Lung (tissue), 12 donors: ENCODE measurements around the gene MSMB. TPM values are rescaled to one million over a fixed set of nuclear protein-coding genes. Genes with fewer than 3 reads are reported as not detected.
"Not testable (repeated sequence)": the region's sequence is repeated elsewhere in the genome, so short reads cannot be mapped to it uniquely, and the experiment has no call there.

Source experiments
- ATAC-seq: fragments of 200-7000 bp; cut with Tn5 transposase; one replicate; pipeline ENCODE4 v1.9.1; 2020; ENCODE audit warnings: moderate number of reproducible peaks; ENCODE audit not compliant: insufficient read depth, low FRiP score
- DNase-seq, 3 donors: peaks; one replicate each; pipeline ENCODE4 v3.0.0-alpha.2; 2013 to 2017
- H3K27ac ChIP-seq, 2 donors: one replicate each; pipeline ENCODE4 v1.5.1; 2013; ENCODE audit warnings: mild to moderate bottlenecking in 2 of 2, moderate library complexity in 2 of 2, control low read depth in 1 of 2, inconsistent platforms in 1 of 2, low read depth in 1 of 2, low read length in 1 of 2
- H3K27me3 ChIP-seq, 3 donors: one replicate each; pipeline ENCODE4 v1.5.1; 2013; ENCODE audit warnings: low read length in 2 of 3; ENCODE audit not compliant: control insufficient read depth in 3 of 3, insufficient read depth in 3 of 3
- H3K36me3 ChIP-seq, 4 donors: one replicate each; pipeline ENCODE4 v1.5.1; 2013; ENCODE audit warnings: low read length in 4 of 4, mild to moderate bottlenecking in 1 of 4, moderate library complexity in 1 of 4; ENCODE audit not compliant: control insufficient read depth in 4 of 4, insufficient read depth in 4 of 4
- H3K4me1 ChIP-seq, 5 donors: one replicate each; pipeline ENCODE4 v1.5.1; 2013; ENCODE audit warnings: low read length in 5 of 5, mild to moderate bottlenecking in 2 of 5, moderate library complexity in 1 of 5; ENCODE audit not compliant: control insufficient read depth in 5 of 5, insufficient read depth in 5 of 5
- H3K4me3 ChIP-seq: one replicate; pipeline ENCODE4 v1.5.1; 2013; ENCODE audit warnings: mild to moderate bottlenecking, control low read depth, moderate library complexity
- H3K9ac ChIP-seq, 2 donors: one replicate each; pipeline ENCODE4 v1.5.1; 2013; ENCODE audit warnings: low read length in 2 of 2, control low read depth in 1 of 2; ENCODE audit not compliant: insufficient read depth in 1 of 2
- H3K9me3 ChIP-seq, 4 donors: one replicate each; pipeline ENCODE4 v1.5.1; 2013; ENCODE audit warnings: low read length in 3 of 4, mild to moderate bottlenecking in 1 of 4, moderate library complexity in 1 of 4; ENCODE audit not compliant: control insufficient read depth in 4 of 4, insufficient read depth in 3 of 4
- WGBS, 2 donors: extraction: QIAGEN DNeasy Blood & Tissue Kit; methylation state at CpG; one replicate each; pipeline ENCODE4 v1.1.7; 2013; 5-methylcytosine and 5-hydroxymethylcytosine counted together
- polyA plus RNA-seq, 2 donors: library from polyadenylated mRNA; stranded (reverse); fragments of 200-250 nt; gene quantifications; one replicate each; pipeline ENCODE4 v1.2.1, GENCODE V29; 2013
- total RNA-seq, 2 donors: library from RNA; depleted of rRNA in 1 of 2; stranded (reverse); fragments of >200 nt in 1 of 2; gene quantifications; one replicate each; pipeline ENCODE4 v1.2.1, GENCODE V29; 2014 to 2021
- TF ChIP-seq, protein P1 (sequence below): IDR thresholded peaks from 2 replicates; pipeline ENCODE4 v1.5.1; 2012; ENCODE audit warnings: mild to moderate bottlenecking; ENCODE audit errors: control extremely low read depth, extremely low read depth
- donor health status: control.
- donor health status: control.
- donor health status: Bipolar disorder and iron deficiency.
- donor health status: healthy.
- donor health status: DM: yes; HTN: yes; CAD: no.

Gene MSMB
- total and polyA plus RNA-seq, 4 donors: 0.64 to 62.7 (median 18.5) TPM; not detected in 1

DNA sequence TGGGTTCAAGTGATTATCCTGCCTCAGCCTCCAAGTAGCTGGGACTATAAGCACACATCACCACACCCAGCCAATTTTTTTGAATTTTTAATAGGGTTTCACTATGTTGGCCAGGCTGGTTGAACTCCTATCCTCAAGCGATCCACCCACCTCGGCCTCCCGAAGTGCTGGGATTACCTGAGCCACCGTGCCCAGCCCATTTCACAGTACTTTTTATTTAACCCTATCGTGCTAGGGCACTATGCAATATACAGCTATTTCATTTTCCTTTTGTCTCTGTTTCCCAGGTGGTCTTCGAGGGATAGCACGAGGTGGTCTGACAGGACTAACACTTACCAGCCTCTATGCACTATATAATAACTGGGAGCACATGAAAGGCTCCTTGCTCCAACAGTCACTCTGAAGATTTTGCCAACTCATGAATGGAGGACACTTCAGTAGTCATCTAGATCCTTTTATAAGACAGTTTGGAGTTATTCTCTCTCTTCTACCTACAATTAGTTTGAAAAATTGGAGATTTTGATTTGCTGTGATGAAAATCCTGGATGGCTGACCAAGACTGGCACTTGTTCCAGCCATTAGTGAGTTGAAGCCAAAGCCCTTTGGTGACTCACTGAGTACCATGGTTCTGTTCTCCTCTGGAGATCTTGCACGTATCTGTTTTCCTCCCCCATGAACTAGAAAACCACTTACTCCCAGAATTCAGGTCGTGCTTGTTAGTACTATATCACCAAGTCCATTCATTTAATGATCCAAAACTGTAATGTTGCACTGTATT, 43.0 kb downstream of the MSMB start:
- TF ChIP-seq, protein P1, sequence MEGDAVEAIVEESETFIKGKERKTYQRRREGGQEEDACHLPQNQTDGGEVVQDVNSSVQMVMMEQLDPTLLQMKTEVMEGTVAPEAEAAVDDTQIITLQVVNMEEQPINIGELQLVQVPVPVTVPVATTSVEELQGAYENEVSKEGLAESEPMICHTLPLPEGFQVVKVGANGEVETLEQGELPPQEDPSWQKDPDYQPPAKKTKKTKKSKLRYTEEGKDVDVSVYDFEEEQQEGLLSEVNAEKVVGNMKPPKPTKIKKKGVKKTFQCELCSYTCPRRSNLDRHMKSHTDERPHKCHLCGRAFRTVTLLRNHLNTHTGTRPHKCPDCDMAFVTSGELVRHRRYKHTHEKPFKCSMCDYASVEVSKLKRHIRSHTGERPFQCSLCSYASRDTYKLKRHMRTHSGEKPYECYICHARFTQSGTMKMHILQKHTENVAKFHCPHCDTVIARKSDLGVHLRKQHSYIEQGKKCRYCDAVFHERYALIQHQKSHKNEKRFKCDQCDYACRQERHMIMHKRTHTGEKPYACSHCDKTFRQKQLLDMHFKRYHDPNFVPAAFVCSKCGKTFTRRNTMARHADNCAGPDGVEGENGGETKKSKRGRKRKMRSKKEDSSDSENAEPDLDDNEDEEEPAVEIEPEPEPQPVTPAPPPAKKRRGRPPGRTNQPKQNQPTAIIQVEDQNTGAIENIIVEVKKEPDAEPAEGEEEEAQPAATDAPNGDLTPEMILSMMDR: no peak
- no peak overlapping the region for H3K4me3 ChIP-seq
- ATAC-seq (no peak), DNase-seq (no peak)
- H3K9me3 ChIP-seq: no peaks in the 10 kb centered on the region
- peaks cover 25 to 51% (median 29%) of the 10 kb centered on the region in 4 donors for H3K36me3 ChIP-seq
- H3K4me1 ChIP-seq: no peaks in the 10 kb centered on the region
- no peaks in the 10 kb centered on the region for H3K27me3 ChIP-seq
- no peak overlapping the region for H3K9ac ChIP-seq
- no peak overlapping the region for H3K27ac ChIP-seq
- 91 to 94% methylated on average over 9 of the region's 9 CpGs for WGBS, 2 donors

DNA sequence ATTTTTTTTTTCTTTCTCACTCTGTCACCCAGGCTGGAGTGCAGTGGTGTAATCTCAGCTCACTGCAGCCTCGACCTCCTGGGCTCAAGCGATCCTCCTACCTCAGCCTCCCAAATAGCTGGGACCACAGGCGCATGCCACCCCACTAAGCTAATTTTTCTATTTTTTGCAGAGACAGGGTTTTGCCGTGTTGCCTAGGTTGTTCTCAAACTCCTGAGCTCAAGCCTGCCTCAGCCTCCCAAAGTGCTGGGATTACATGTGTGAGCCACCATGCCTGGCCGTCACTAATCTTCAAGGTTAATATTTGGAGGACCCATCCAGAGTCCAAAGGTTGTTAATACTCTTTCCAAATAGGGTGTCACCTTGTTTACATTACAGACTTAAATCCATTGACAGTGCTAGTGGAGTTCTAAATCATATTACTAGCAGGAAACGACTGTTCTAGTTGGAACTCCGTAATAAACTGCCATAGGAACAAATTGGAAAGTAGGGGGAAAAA, 43.8 kb downstream of the MSMB start:
- H3K27me3 ChIP-seq, DNase-seq, H3K9ac ChIP-seq, H3K4me1 ChIP-seq, H3K27ac ChIP-seq, H3K4me3 ChIP-seq, H3K9me3 ChIP-seq, ATAC-seq: not testable (repeated sequence)
- WGBS, 2 donors: 93 to 95% methylated on average over 7 of the region's 7 CpGs
- peaks cover 21 to 48% (median 26%) of the 10 kb centered on the region in 4 donors for H3K36me3 ChIP-seq

DNA sequence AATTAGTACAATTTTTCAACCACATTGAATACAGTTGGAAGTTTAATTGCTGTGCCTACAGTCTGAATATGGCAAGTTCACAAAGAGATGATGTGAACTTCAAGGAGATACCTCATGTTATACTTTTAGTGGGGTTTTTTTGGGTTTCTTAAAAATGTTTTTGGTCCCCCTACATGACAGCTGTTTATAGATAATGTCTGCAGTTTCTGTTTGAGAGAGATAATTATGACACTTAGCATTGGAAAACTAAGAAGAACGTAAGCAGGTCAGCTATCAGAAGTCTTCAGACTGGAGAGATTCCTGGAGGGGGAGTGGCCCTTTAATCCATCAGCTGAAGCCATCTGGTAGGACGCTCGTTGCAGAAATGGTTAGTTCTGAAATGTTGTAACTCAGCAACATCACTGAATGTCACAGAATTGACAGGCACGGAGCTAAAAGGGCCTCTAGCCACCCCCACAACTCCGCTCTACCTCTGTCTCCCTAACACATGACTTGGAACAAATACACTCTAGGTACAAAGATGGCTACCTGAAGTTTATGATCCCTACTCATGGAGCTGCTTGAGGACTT, 44.8 kb downstream of the MSMB start:
- ATAC-seq (no peak), DNase-seq (no peak)
- TF ChIP-seq, protein P1: no peak
- Histone ChIP-seq H3K9ac (no peak overlapping the region), H3K27ac (no peak overlapping the region), H3K4me1 (no peaks in the 10 kb centered on the region), H3K4me3 (no peak overlapping the region), H3K27me3 (no peaks in the 10 kb centered on the region), H3K36me3 (peaks cover 19 to 40% (median 24%) of the 10 kb centered on the region in 4 donors), H3K9me3 (no peaks in the 10 kb centered on the region)
- WGBS, 2 donors: 67 to 80% methylated on average over 5 of the region's 5 CpGs

DNA sequence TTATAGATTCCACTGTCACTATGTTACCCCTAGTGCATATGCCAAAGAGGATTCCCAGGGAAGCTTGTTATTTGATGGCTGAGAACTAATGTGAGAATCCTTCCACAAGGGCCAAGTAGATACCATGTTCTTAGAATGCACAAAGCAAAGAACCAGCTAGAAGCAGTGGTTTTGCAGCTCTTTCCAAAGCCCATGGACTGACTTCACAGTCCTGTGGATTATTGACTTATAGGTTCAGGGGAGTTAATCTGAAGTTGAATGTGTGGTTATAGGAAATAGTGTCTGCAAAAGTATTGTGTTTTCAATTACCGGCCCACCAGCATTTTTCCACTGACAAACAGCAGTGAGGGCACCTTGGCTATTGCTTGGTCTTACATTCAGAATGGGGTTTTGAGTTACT, 45.5 kb downstream of the MSMB start:
- Histone ChIP-seq H3K9me3 (no peaks in the 10 kb centered on the region), H3K9ac (no peak overlapping the region), H3K36me3 (peaks cover 15 to 37% (median 20%) of the 10 kb centered on the region in 4 donors), H3K27ac (no peak overlapping the region), H3K4me1 (no peaks in the 10 kb centered on the region), H3K27me3 (no peaks in the 10 kb centered on the region), H3K4me3 (no peak overlapping the region)
- DNase-seq (no peak), ATAC-seq (no peak)
- TF ChIP-seq, protein P1: no peak
- 98 to 100% methylated on average over 1 of the region's 1 CpG for WGBS, 2 donors

DNA sequence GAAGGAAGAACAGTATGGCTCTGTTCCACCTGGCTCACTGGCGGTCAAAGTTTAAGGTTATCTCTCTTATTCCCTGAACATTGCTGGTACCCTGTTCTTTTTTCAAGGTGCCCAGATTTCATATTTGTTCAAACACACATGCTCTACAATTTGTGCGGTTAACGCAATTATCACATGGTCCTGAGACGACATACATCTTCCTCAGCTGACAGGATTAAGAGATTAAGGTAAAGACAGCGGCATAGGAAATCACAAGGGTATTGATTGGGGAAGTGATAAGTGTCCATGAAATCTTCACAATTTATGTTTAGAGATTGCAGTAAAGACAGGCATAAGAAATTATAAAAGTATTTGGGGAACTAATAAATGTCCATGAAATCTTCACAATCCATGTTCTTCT, 46.1 kb downstream of the MSMB start:
- H3K4me3 ChIP-seq, H3K27ac ChIP-seq, H3K9me3 ChIP-seq, ATAC-seq, H3K9ac ChIP-seq, H3K4me1 ChIP-seq, H3K27me3 ChIP-seq, DNase-seq: not testable (repeated sequence)
- H3K36me3 ChIP-seq: peaks cover 10 to 32% (median 18%) of the 10 kb centered on the region in 4 donors
- WGBS, 2 donors: 96% methylated on average over 5 of the region's 5 CpGs
